Uterus (tissue), 2 donors: Measurements from ENCODE around the gene CIROP.

Experiments used
- CTCF ChIP-seq, 4 experiments: fragments of 200-600 bp in 2 of 4; fragments of 450-650 bp in 2 of 4; sonication (generic) in 2 of 4; IDR thresholded peaks; one replicate each; pipeline ENCODE4 v1.5.1; 2016 to 2019; ENCODE audit warnings: antibody characterized with exemption in 4 of 4, mild to moderate bottlenecking in 2 of 4, moderate library complexity in 1 of 4
- POLR2A ChIP-seq, 2 donors: fragments of 450-650 bp; IDR thresholded peaks; one replicate each; pipeline ENCODE4 v1.6.1; 2016; ENCODE audit warnings: antibody characterized with exemption in 2 of 2, mild to moderate bottlenecking in 1 of 2, moderate library complexity in 1 of 2

DNA sequence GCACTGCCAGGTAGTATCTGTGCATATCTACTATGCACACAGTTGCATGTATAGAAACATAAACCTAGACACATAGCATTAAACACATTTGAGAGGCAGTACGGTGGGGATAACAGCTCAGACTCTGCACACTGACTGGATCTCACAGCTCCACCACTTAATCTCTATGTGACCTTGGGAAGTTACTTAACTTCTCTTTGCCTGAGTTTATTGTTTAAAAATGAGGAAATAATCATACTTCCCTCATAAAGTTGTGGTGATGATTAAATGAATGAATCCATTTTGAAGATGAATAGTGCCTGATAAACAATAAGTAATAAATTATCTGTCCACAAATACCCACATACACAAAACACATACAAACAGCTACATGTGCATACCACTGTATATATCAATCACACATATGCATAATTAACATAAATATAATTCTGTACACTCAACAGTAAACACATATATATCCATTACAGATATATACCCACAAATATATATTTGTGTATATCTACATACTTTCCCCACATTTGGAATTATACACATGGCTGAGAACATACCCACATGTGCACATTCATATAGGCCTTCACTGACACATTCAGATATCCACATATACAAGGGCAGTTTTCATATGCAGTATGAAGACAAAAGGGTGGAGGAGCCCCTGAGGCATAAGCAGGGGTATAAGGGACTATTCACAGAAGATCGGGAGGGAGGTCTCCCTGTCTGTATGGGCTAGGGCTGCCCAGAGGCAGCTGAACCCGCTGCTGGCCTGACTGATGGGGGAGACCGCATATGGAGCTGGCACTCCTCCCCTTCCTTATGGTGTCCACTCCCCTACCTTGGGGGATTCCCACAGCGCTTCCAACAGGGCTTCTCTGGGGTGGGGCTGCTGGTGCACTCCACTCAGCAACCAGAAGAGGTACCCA, 53.4 kb downstream of the CIROP start:
- TF ChIP-seq CTCF (IDR thresholded peaks at IDR 0.05) = no peak
- TF ChIP-seq POLR2A (IDR thresholded peaks at IDR 0.05) = no peak
